ENCODE results near the gene NEDD8.

NEDD8 gene

GRCh38 chr14:24255931-24256711 lies 24.0 kb upstream of the NEDD8 start:
- Histone ChIP-seq H3K4me3 (ENCODE audit: low read depth, low read length) (no peak overlapping the region), H3K9ac (ENCODE audit: low read length) (no peak overlapping the region), H3K27ac (ENCODE audit: low read depth, low read length) (no peak overlapping the region), H3K27me3 (ENCODE audit: control insufficient read depth, insufficient read depth, low read length) (no peaks in the 10 kb centered on the region), H3K36me3 (ENCODE audit: control insufficient read depth, insufficient read depth, low read length) (peaks cover 5% of the 10 kb centered on the region; the same call in 1 of the 2 replicates), H3K4me1 (ENCODE audit: control insufficient read depth, insufficient read depth, low read length) (peaks cover 7% of the 10 kb centered on the region; the same call in 1 of the 2 replicates), H3K9me3 (ENCODE audit: control insufficient read depth, insufficient read depth, low read depth, low read length) (no peaks in the 10 kb centered on the region)

GRCh38 chr14:24255438-24255837 lies 23.3 kb upstream of the NEDD8 start:
- H3K27me3 ChIP-seq (ENCODE audit: control insufficient read depth, insufficient read depth, low read length) = no peaks in the 10 kb centered on the region
- no peak overlapping the region for H3K9ac ChIP-seq (ENCODE audit: low read length)
- peaks cover 5% of the 10 kb centered on the region; the same call in 1 of the 2 replicates for H3K36me3 ChIP-seq (ENCODE audit: control insufficient read depth, insufficient read depth, low read length)
- H3K27ac ChIP-seq (ENCODE audit: low read depth, low read length) = no peak overlapping the region
- no peak overlapping the region for H3K4me3 ChIP-seq (ENCODE audit: low read depth, low read length)
- H3K9me3 ChIP-seq (ENCODE audit: control insufficient read depth, insufficient read depth, low read depth, low read length) = no peaks in the 10 kb centered on the region
- peaks cover 7% of the 10 kb centered on the region; the same call in 1 of the 2 replicates for H3K4me1 ChIP-seq (ENCODE audit: control insufficient read depth, insufficient read depth, low read length)

GRCh38 chr14:24254630-24255392 lies 22.6 kb upstream of the NEDD8 start:
- H3K9me3 ChIP-seq (ENCODE audit: control insufficient read depth, insufficient read depth, low read depth, low read length) = no peaks in the 10 kb centered on the region
- no peak overlapping the region for H3K27ac ChIP-seq (ENCODE audit: low read depth, low read length)
- no peaks in the 10 kb centered on the region for H3K27me3 ChIP-seq (ENCODE audit: control insufficient read depth, insufficient read depth, low read length)
- H3K36me3 ChIP-seq (ENCODE audit: control insufficient read depth, insufficient read depth, low read length) = peaks cover 5% of the 10 kb centered on the region; the same call in 1 of the 2 replicates
- H3K4me3 ChIP-seq (ENCODE audit: low read depth, low read length) = no peak overlapping the region
- H3K9ac ChIP-seq (ENCODE audit: low read length) = no peak overlapping the region
- H3K4me1 ChIP-seq (ENCODE audit: control insufficient read depth, insufficient read depth, low read length) = peaks cover 7% of the 10 kb centered on the region; the same call in 1 of the 2 replicates

- no peaks in the 10 kb centered on the region for H3K27me3 ChIP-seq (ENCODE audit: control insufficient read depth, insufficient read depth, low read length)
- no peak overlapping the region for H3K9ac ChIP-seq (ENCODE audit: low read length)
- peaks cover 4% of the 10 kb centered on the region; the same call in 1 of the 2 replicates for H3K4me1 ChIP-seq (ENCODE audit: control insufficient read depth, insufficient read depth, low read length)
- H3K36me3 ChIP-seq (ENCODE audit: control insufficient read depth, insufficient read depth, low read length) = peaks cover 5% of the 10 kb centered on the region; the same call in 1 of the 2 replicates
- no peak overlapping the region for H3K4me3 ChIP-seq (ENCODE audit: low read depth, low read length)
- no peak overlapping the region for H3K27ac ChIP-seq (ENCODE audit: low read depth, low read length)
- no peaks in the 10 kb centered on the region for H3K9me3 ChIP-seq (ENCODE audit: control insufficient read depth, insufficient read depth, low read depth, low read length)
Observed at GRCh38 chr14:24253936-24254335, 21.8 kb upstream of the NEDD8 start.

GRCh38 chr14:24252289-24253124 lies 20.3 kb upstream of the NEDD8 start:
- Histone ChIP-seq H3K27ac (ENCODE audit: low read depth, low read length) (no peak overlapping the region), H3K4me1 (ENCODE audit: control insufficient read depth, insufficient read depth, low read length) (no peaks in the 10 kb centered on the region), H3K9ac (ENCODE audit: low read length) (no peak overlapping the region), H3K9me3 (ENCODE audit: control insufficient read depth, insufficient read depth, low read depth, low read length) (no peaks in the 10 kb centered on the region), H3K36me3 (ENCODE audit: control insufficient read depth, insufficient read depth, low read length) (peaks cover 5% of the 10 kb centered on the region; the same call in 1 of the 2 replicates), H3K27me3 (ENCODE audit: control insufficient read depth, insufficient read depth, low read length) (no peaks in the 10 kb centered on the region), H3K4me3 (ENCODE audit: low read depth, low read length) (no peak overlapping the region)

GRCh38 chr14:24251880-24252288 lies 19.7 kb upstream of the NEDD8 start:
- Histone ChIP-seq H3K9ac (ENCODE audit: low read length) (no peak overlapping the region), H3K27me3 (ENCODE audit: control insufficient read depth, insufficient read depth, low read length) (no peaks in the 10 kb centered on the region), H3K9me3 (ENCODE audit: control insufficient read depth, insufficient read depth, low read depth, low read length) (no peaks in the 10 kb centered on the region), H3K27ac (ENCODE audit: low read depth, low read length) (no peak overlapping the region), H3K36me3 (ENCODE audit: control insufficient read depth, insufficient read depth, low read length) (peaks cover 5% of the 10 kb centered on the region; the same call in 1 of the 2 replicates), H3K4me1 (ENCODE audit: control insufficient read depth, insufficient read depth, low read length) (no peaks in the 10 kb centered on the region), H3K4me3 (ENCODE audit: low read depth, low read length) (no peak overlapping the region)

- Histone ChIP-seq H3K27me3 (ENCODE audit: control insufficient read depth, insufficient read depth, low read length) (no peaks in the 10 kb centered on the region), H3K4me3 (ENCODE audit: low read depth, low read length) (no peak overlapping the region), H3K4me1 (ENCODE audit: control insufficient read depth, insufficient read depth, low read length) (no peaks in the 10 kb centered on the region), H3K36me3 (ENCODE audit: control insufficient read depth, insufficient read depth, low read length) (peaks cover 5% of the 10 kb centered on the region; the same call in 1 of the 2 replicates), H3K9ac (ENCODE audit: low read length) (no peak overlapping the region), H3K9me3 (ENCODE audit: control insufficient read depth, insufficient read depth, low read depth, low read length) (no peaks in the 10 kb centered on the region), H3K27ac (ENCODE audit: low read depth, low read length) (no peak overlapping the region)
Observed at GRCh38 chr14:24250354-24250753, 18.2 kb upstream of the NEDD8 start.

- Histone ChIP-seq H3K4me1 (ENCODE audit: control insufficient read depth, insufficient read depth, low read length) (no peaks in the 10 kb centered on the region), H3K27ac (ENCODE audit: low read depth, low read length) (no peak overlapping the region), H3K4me3 (ENCODE audit: low read depth, low read length) (no peak overlapping the region), H3K9ac (ENCODE audit: low read length) (no peak overlapping the region), H3K36me3 (ENCODE audit: control insufficient read depth, insufficient read depth, low read length) (no peaks in the 10 kb centered on the region), H3K27me3 (ENCODE audit: control insufficient read depth, insufficient read depth, low read length) (no peaks in the 10 kb centered on the region), H3K9me3 (ENCODE audit: control insufficient read depth, insufficient read depth, low read depth, low read length) (no peaks in the 10 kb centered on the region)
Observed at GRCh38 chr14:24249230-24250021, 17.3 kb upstream of the NEDD8 start.

- H3K4me1 ChIP-seq (ENCODE audit: control insufficient read depth, insufficient read depth, low read length) = peaks cover 6% of the 10 kb centered on the region; the same call in 1 of the 2 replicates
- no peak overlapping the region for H3K27ac ChIP-seq (ENCODE audit: low read depth, low read length)
- H3K27me3 ChIP-seq (ENCODE audit: control insufficient read depth, insufficient read depth, low read length) = no peaks in the 10 kb centered on the region
- H3K9me3 ChIP-seq (ENCODE audit: control insufficient read depth, insufficient read depth, low read depth, low read length) = no peaks in the 10 kb centered on the region
- no peaks in the 10 kb centered on the region for H3K36me3 ChIP-seq (ENCODE audit: control insufficient read depth, insufficient read depth, low read length)
- H3K4me3 ChIP-seq (ENCODE audit: low read depth, low read length) = no peak overlapping the region
- no peak overlapping the region for H3K9ac ChIP-seq (ENCODE audit: low read length)
Observed at GRCh38 chr14:24247422-24247821, 15.3 kb upstream of the NEDD8 start.

GRCh38 chr14:24246765-24247212 lies 14.6 kb upstream of the NEDD8 start:
- peaks cover 6% of the 10 kb centered on the region; the same call in 1 of the 2 replicates for H3K4me1 ChIP-seq (ENCODE audit: control insufficient read depth, insufficient read depth, low read length)
- H3K27me3 ChIP-seq (ENCODE audit: control insufficient read depth, insufficient read depth, low read length) = no peaks in the 10 kb centered on the region
- no peak overlapping the region for H3K27ac ChIP-seq (ENCODE audit: low read depth, low read length)
- H3K9me3 ChIP-seq (ENCODE audit: control insufficient read depth, insufficient read depth, low read depth, low read length) = no peaks in the 10 kb centered on the region
- H3K4me3 ChIP-seq (ENCODE audit: low read depth, low read length) = no peak overlapping the region
- H3K36me3 ChIP-seq (ENCODE audit: control insufficient read depth, insufficient read depth, low read length) = no peaks in the 10 kb centered on the region
- no peak overlapping the region for H3K9ac ChIP-seq (ENCODE audit: low read length)
